Right atrium auricular region (tissue), 2 donors: Measurements from ENCODE around the gene MRPL4. TPM values are rescaled to one million over a fixed set of nuclear protein-coding genes. Genes with fewer than 3 reads are reported as not detected.
"Not testable (repeated sequence)": the region's sequence is repeated elsewhere in the genome, so short reads cannot be mapped to it uniquely, and the experiment has no call there.

Experiments used
- DNase-seq: peaks from one replicate; pipeline ENCODE4 v3.0.0-alpha.2; 2019; ENCODE audit warnings: low spot score
- H3K27ac ChIP-seq, 2 donors: fragments of 200-600 bp; sonication (generic); 1 replicate in 1 of 2; 2 replicates in 1 of 2; pipeline ENCODE4 v1.5.1; 2016 to 2019
- H3K27me3 ChIP-seq, 2 donors: fragments of 200-600 bp; sonication (generic); one replicate each; pipeline versions ENCODE4 v1.5.1 to v1.6.0; 2017 to 2019
- H3K36me3 ChIP-seq: fragments of 200-600 bp; sonication (generic); one replicate; pipeline ENCODE4 v1.5.1; 2016
- H3K4me1 ChIP-seq, 2 donors: fragments of 200-600 bp; sonication (generic); one replicate each; pipeline versions ENCODE4 v1.5.1 to v1.6.0; 2017 to 2019
- H3K4me3 ChIP-seq, 2 donors: fragments of 200-600 bp; sonication (generic); 1 replicate in 1 of 2; 2 replicates in 1 of 2; pipeline ENCODE4 v1.5.1; 2017 to 2019; ENCODE audit warnings: mild to moderate bottlenecking in 1 of 2, moderate library complexity in 1 of 2
- H3K9me3 ChIP-seq, 2 donors: fragments of 200-600 bp; sonication (generic); one replicate each; pipeline ENCODE4 v1.5.1; 2019
- total RNA-seq, 2 donors: library from RNA; depleted of rRNA; stranded (reverse); fragments of >200 nt; gene quantifications; one replicate each; pipeline ENCODE4 v1.1.0, GENCODE V29; 2016
- TF ChIP-seq, protein P1 (sequence below), 2 donors: fragments of 200-600 bp; sonication (generic); IDR thresholded peaks; one replicate each; pipeline ENCODE4 v1.5.1; 2019; ENCODE audit warnings: antibody characterized with exemption in 2 of 2

The MRPL4 gene
- total RNA-seq, 2 donors from 2014 or later, result 75.9 to 86.3 TPM

GRCh38 chr19:10230861-10231611, 21.0 kb upstream of the MRPL4 start, which contains the start of gene S1PR2:
Gene S1PR2 (minus strand): TSS chr19:10231331. CDS start chr19:10224905, 6,426 bp downstream.
- peak; percentile 80 for DNase-seq
- Histone ChIP-seq H3K4me1 (peaks cover 0 to 43% of the 10 kb centered on the region in 2 donors), H3K27ac (peak within 1 kb of the TSS; percentile 83 to 87), H3K27me3 (no peaks in the 10 kb centered on the region), H3K36me3 (no peaks in the 10 kb centered on the region), H3K4me3 (peak within 1 kb of the TSS; percentile 65 to 68), H3K9me3 (no peaks in the 10 kb centered on the region)
- TF ChIP-seq, protein P1, sequence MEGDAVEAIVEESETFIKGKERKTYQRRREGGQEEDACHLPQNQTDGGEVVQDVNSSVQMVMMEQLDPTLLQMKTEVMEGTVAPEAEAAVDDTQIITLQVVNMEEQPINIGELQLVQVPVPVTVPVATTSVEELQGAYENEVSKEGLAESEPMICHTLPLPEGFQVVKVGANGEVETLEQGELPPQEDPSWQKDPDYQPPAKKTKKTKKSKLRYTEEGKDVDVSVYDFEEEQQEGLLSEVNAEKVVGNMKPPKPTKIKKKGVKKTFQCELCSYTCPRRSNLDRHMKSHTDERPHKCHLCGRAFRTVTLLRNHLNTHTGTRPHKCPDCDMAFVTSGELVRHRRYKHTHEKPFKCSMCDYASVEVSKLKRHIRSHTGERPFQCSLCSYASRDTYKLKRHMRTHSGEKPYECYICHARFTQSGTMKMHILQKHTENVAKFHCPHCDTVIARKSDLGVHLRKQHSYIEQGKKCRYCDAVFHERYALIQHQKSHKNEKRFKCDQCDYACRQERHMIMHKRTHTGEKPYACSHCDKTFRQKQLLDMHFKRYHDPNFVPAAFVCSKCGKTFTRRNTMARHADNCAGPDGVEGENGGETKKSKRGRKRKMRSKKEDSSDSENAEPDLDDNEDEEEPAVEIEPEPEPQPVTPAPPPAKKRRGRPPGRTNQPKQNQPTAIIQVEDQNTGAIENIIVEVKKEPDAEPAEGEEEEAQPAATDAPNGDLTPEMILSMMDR (IDR thresholded peaks at IDR 0.05), result no peak

DNA sequence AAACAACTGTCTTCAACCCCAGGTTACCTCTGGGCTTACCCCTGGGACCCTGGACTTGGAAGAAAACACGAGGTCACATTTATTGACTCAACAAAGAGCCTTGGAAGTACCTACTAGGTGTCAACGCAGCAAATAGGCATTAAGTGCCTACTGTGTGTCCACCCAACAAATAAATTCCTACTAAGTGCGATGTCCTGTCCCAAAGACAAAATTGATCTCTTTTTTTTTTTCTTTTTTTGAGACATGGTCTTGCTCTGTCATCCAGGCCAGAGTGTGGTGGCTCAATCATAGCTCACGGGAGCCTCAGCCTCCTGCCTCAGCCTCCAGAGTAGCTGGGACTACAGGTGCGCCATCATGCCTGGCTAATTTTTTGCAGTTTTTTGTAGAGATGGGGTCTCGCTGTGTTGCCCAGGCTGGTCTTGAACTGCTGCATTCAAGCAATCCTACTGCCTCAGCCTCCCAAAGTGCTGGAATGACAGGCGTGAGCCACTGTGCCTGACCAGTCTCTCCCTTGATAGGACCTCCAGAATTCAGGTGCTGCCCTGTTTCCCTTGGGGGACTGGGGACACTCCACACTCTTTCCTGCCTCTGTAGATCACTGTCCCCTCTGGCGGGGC, 20.3 kb upstream of the MRPL4 start:
- H3K9me3 ChIP-seq, result no peaks in the 10 kb centered on the region
- H3K4me1 ChIP-seq, result peaks cover 0 to 36% of the 10 kb centered on the region in 2 donors
- H3K27me3 ChIP-seq, result no peaks in the 10 kb centered on the region
- no peak for DNase-seq
- H3K27ac ChIP-seq, result peak overlapping the region; percentile 83 to 87
- TF ChIP-seq, protein P1 (IDR thresholded peaks at IDR 0.05), result no peak
- peak overlapping the region; percentile 65 to 68 for H3K4me3 ChIP-seq
- H3K36me3 ChIP-seq, result no peaks in the 10 kb centered on the region

GRCh38 chr19:10233946-10234345, 18.1 kb upstream of the MRPL4 start:
- TF ChIP-seq, protein P1 (IDR thresholded peaks at IDR 0.05), result no peak
- Histone ChIP-seq H3K27me3 (no peaks in the 10 kb centered on the region), H3K9me3 (no peaks in the 10 kb centered on the region), H3K4me1 (peaks cover 0 to 17% of the 10 kb centered on the region in 2 donors), H3K27ac (no peak overlapping the region), H3K4me3 (no peak overlapping the region), H3K36me3 (no peaks in the 10 kb centered on the region)
- no peak for DNase-seq

- TF ChIP-seq, protein P1 (IDR thresholded peaks at IDR 0.05), result no peak
- no peaks in the 10 kb centered on the region for H3K36me3 ChIP-seq
- H3K9me3 ChIP-seq, result no peaks in the 10 kb centered on the region
- no peak for DNase-seq
- peaks cover 0 to 9% of the 10 kb centered on the region in 2 donors for H3K4me1 ChIP-seq
- H3K27me3 ChIP-seq, result no peaks in the 10 kb centered on the region
- H3K4me3 ChIP-seq, result no peak overlapping the region
- no peak overlapping the region for H3K27ac ChIP-seq
Observed at GRCh38 chr19:10235003-10235402, 17.0 kb upstream of the MRPL4 start.

DNA sequence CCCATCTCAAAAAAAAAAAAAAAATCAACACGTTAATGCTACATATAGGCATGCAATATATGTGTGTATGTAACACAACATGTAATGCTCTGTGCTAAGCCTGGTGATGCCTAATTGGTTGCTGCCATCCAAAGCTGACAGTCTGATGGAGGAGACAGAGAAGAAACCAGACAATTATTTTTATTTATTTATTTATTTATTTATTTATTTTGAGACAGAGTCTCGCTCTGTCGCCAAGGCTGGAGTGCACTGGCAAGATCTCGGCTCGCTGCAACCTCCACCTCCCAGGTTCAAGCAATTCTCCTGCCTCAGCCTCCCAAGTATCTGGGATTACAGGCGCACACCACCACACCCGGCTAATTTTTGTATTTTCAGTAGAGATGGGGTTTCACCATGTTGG, 16.6 kb upstream of the MRPL4 start:
- H3K4me3 ChIP-seq, H3K27me3 ChIP-seq, DNase-seq, H3K36me3 ChIP-seq, H3K9me3 ChIP-seq, H3K4me1 ChIP-seq: not testable (repeated sequence)
- H3K27ac ChIP-seq, result peak overlapping the region; percentile 33 to 81

DNA sequence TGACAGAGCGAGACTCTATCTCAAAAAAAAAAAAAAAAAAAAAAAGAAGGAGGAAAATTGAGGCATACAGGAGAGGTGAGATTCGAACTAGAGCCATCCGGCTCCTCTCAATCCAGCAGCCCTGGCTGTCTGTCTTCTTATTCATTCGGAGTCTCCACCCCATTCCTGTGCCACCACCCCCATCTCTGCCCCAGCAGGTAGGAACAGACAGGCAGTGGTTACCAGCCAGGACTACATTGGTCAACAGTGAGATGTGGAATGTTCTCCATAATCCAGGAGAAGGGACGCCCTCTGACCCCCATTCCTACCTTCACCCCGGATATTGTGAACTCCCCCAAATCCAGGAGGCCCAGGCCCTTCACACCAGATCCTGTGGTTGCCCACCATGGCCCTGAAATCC, 14.3 kb upstream of the MRPL4 start:
- no peaks in the 10 kb centered on the region for H3K9me3 ChIP-seq
- no peaks in the 10 kb centered on the region for H3K36me3 ChIP-seq
- no peak for DNase-seq
- TF ChIP-seq, protein P1 (IDR thresholded peaks at IDR 0.05), result no peak
- no peak overlapping the region for H3K4me3 ChIP-seq
- H3K27me3 ChIP-seq, result no peaks in the 10 kb centered on the region
- H3K27ac ChIP-seq, result peak overlapping the region; percentile 16 to 81
- no peaks in the 10 kb centered on the region for H3K4me1 ChIP-seq
